ENCODE measurements around the gene MUC22.
"Not testable (repeated sequence)": the region's sequence is repeated elsewhere in the genome, so short reads cannot be mapped to it uniquely, and the experiment has no call there.

Gene MUC22

DNA sequence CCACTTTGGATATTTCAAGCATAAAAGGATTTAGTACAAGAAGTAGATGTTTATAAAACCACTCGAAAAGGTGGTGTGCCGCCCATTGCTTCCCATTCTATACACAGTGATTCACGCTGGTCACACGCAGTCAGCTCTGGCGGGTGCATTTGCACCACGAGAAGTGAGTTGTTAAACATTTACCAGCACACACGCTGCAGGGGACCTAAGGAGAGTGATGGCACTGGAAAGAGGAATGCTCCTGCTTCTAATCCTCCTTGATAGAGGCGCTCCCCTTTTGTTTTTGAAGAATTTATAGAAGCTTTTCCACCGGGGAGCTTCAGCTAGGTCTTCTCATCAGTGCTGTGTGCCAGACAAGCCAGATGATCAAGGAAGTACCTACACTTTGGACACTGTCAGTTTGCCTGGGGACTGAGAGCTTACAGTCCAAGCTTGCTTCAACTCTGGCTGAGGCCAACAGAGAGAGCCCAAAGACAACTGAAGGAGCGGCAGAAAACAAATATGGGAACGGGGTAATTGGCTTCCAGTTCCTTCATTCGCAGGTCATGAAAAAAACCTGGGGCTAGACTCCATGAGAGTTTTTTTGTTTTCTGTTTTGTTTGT lies 31.2 kb downstream of the MUC22 start:
- Histone ChIP-seq H3K4me3 (ENCODE audit: insufficient read length, low read depth) (no peak overlapping the region), H3K36me3 (ENCODE audit: insufficient read depth, insufficient read length, low read length) (no peaks in the 10 kb centered on the region), H3K27me3 (ENCODE audit: insufficient read depth, insufficient read length) (no peaks in the 10 kb centered on the region), H3K9ac (ENCODE audit: insufficient read length, low read depth) (no peak overlapping the region), H3K9me3 (ENCODE audit: insufficient read depth, low read length) (no peaks in the 10 kb centered on the region), H3K4me1 (ENCODE audit: insufficient read depth, insufficient read length) (peaks cover 7% of the 10 kb centered on the region)
- DNase-seq (ENCODE audit: low read depth, low spot score) = no peak
- TF ChIP-seq ZNF274 (IDR thresholded peaks at IDR 0.05; ENCODE audit: low read depth, low read length) (no peak), SUZ12 (IDR thresholded peaks at IDR 0.05; ENCODE audit: extremely low read depth, insufficient read depth, insufficient read length) (no peak), YY1 (IDR thresholded peaks at IDR 0.05; ENCODE audit: insufficient read depth, insufficient read length) (no peak)

DNA sequence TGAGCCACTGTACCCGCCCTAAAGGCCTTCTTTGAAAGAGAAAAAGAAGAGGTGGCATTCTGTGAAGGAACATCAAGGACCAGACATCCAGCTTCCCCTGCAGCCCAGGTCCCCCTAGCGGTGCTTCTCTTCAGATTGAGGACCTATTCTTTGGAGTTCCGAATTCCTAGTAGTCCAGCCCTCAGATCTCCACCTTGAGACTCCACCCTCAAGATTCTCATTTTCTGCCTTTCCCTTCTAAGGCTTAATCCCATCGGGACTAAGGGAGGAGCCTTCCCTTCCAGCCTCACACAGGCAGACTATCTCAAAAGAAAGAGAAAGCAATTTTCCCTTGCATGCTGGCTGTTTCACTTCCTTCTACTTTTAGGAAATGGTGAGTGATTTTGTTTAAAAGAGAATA lies 32.5 kb downstream of the MUC22 start:
- no peaks in the 10 kb centered on the region for H3K9me3 ChIP-seq (ENCODE audit: insufficient read depth, low read length)
- DNase-seq (ENCODE audit: low read depth, low spot score) = peak; percentile 25
- no peak overlapping the region for H3K4me3 ChIP-seq (ENCODE audit: insufficient read length, low read depth)
- no peak overlapping the region for H3K9ac ChIP-seq (ENCODE audit: insufficient read length, low read depth)
- TF ChIP-seq YY1 (IDR thresholded peaks at IDR 0.05; ENCODE audit: insufficient read depth, insufficient read length) = no peak
- TF ChIP-seq SUZ12 (IDR thresholded peaks at IDR 0.05; ENCODE audit: extremely low read depth, insufficient read depth, insufficient read length) = no peak
- TF ChIP-seq ZNF274 (IDR thresholded peaks at IDR 0.05; ENCODE audit: low read depth, low read length) = no peak
- H3K4me1 ChIP-seq (ENCODE audit: insufficient read depth, insufficient read length) = peaks cover 2% of the 10 kb centered on the region
- no peaks in the 10 kb centered on the region for H3K36me3 ChIP-seq (ENCODE audit: insufficient read depth, insufficient read length, low read length)
- no peaks in the 10 kb centered on the region for H3K27me3 ChIP-seq (ENCODE audit: insufficient read depth, insufficient read length)

- DNase-seq (ENCODE audit: low read depth, low spot score) = no peak
- H3K27me3 ChIP-seq (ENCODE audit: insufficient read depth, insufficient read length) = no peaks in the 10 kb centered on the region
- no peaks in the 10 kb centered on the region for H3K36me3 ChIP-seq (ENCODE audit: insufficient read depth, insufficient read length, low read length)
- no peaks in the 10 kb centered on the region for H3K9me3 ChIP-seq (ENCODE audit: insufficient read depth, low read length)
- no peak for TF ChIP-seq YY1 (IDR thresholded peaks at IDR 0.05; ENCODE audit: insufficient read depth, insufficient read length)
- no peak for TF ChIP-seq ZNF274 (IDR thresholded peaks at IDR 0.05; ENCODE audit: low read depth, low read length)
- TF ChIP-seq SUZ12 (IDR thresholded peaks at IDR 0.05; ENCODE audit: extremely low read depth, insufficient read depth, insufficient read length) = no peak
- no peaks in the 10 kb centered on the region for H3K4me1 ChIP-seq (ENCODE audit: insufficient read depth, insufficient read length)
- H3K9ac ChIP-seq (ENCODE audit: insufficient read length, low read depth) = no peak overlapping the region
- H3K4me3 ChIP-seq (ENCODE audit: insufficient read length, low read depth) = no peak overlapping the region
These were observed 37.8 kb downstream of the MUC22 start for GRCh38 chr6:31048099-31048498.

DNA sequence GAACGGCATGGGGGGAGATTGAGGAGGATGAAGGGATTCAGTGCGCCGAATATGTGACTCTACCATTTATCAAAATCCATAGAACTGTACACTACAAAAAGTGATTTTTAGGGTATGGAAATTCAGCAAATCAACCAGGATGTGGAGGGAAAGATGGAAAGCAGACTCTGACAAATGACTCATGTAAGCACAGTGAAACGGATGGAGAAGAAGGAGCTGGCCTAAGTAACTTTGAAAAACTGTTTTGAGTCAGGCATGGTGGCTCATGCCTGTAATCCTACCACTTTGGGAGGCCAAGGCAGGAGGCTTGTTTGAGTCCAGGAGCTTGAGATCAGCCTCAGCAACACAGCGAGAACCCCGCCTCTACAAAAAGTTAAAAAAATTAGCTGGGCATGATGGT lies 39.2 kb downstream of the MUC22 start:
- Histone ChIP-seq H3K4me3 (ENCODE audit: insufficient read length, low read depth) (no peak overlapping the region), H3K9me3 (ENCODE audit: insufficient read depth, low read length) (no peaks in the 10 kb centered on the region), H3K36me3 (ENCODE audit: insufficient read depth, insufficient read length, low read length) (no peaks in the 10 kb centered on the region), H3K9ac (ENCODE audit: insufficient read length, low read depth) (no peak overlapping the region), H3K27me3 (ENCODE audit: insufficient read depth, insufficient read length) (no peaks in the 10 kb centered on the region), H3K4me1 (ENCODE audit: insufficient read depth, insufficient read length) (no peaks in the 10 kb centered on the region)
- TF ChIP-seq ZNF274 (IDR thresholded peaks at IDR 0.05; ENCODE audit: low read depth, low read length) (no peak), YY1 (IDR thresholded peaks at IDR 0.05; ENCODE audit: insufficient read depth, insufficient read length) (no peak), SUZ12 (IDR thresholded peaks at IDR 0.05; ENCODE audit: extremely low read depth, insufficient read depth, insufficient read length) (no peak)
- DNase-seq (ENCODE audit: low read depth, low spot score) = no peak

GRCh38 chr6:31053187-31053586 lies 42.9 kb downstream of the MUC22 start:
- H3K4me3 ChIP-seq (ENCODE audit: insufficient read length, low read depth); H3K27me3 ChIP-seq (ENCODE audit: insufficient read depth, insufficient read length); H3K9ac ChIP-seq (ENCODE audit: insufficient read length, low read depth): not testable (repeated sequence)

DNA sequence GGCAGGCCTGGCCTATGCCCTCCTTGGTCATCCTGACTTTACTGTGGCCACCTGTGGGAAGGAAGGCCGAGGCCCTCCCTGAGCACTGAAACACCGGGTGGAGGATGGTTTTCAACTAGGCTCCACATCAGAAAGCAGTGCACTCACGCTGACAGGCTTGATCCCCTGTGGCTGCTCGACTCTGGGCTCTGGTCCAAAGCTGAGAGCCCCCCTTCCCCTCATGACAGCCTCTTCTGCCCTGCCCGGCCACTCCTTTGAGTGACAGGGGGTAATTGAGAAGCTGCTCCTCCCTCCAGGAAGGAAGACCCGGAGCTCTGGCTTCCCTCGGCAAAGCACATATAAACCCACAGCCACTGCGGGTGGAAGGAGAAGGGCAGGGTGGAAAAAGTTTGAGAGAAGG lies 43.6 kb downstream of the MUC22 start:
- Histone ChIP-seq H3K4me1 (ENCODE audit: insufficient read depth, insufficient read length) (no peaks in the 10 kb centered on the region), H3K27me3 (ENCODE audit: insufficient read depth, insufficient read length) (no peaks in the 10 kb centered on the region), H3K4me3 (ENCODE audit: insufficient read length, low read depth) (no peak overlapping the region), H3K9ac (ENCODE audit: insufficient read length, low read depth) (no peak overlapping the region), H3K36me3 (ENCODE audit: insufficient read depth, insufficient read length, low read length) (no peaks in the 10 kb centered on the region), H3K9me3 (ENCODE audit: insufficient read depth, low read length) (no peaks in the 10 kb centered on the region)
- no peak for DNase-seq (ENCODE audit: low read depth, low spot score)
- TF ChIP-seq SUZ12 (IDR thresholded peaks at IDR 0.05; ENCODE audit: extremely low read depth, insufficient read depth, insufficient read length) (no peak), YY1 (IDR thresholded peaks at IDR 0.05; ENCODE audit: insufficient read depth, insufficient read length) (no peak), ZNF274 (IDR thresholded peaks at IDR 0.05; ENCODE audit: low read depth, low read length) (no peak)

More at GRCh38 chr6:31053187-31053586, 42.9 kb downstream of the MUC22 start:
- DNase-seq (ENCODE audit: low read depth, low spot score); H3K4me1 ChIP-seq (ENCODE audit: insufficient read depth, insufficient read length); H3K36me3 ChIP-seq (ENCODE audit: insufficient read depth, insufficient read length, low read length); H3K9me3 ChIP-seq (ENCODE audit: insufficient read depth, low read length): not testable (repeated sequence)

DNA sequence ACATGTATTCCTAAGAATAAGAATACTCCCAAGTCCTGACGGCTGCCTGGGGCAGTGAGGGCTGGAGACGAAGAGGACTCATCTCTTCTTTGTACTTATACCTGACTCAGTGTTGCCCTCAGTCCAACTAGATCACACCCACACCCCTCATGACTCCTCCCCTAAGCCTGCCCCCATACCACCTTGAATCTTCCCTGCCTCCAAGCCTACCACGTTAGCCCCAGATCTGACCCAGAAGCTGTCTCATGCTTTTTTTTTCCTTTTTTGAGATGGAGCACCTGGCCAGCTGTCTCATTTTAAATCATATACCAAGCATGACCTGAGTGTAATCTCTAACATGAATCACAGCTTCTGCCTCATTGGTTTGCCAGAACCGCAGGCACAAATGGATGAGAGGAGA lies 45.2 kb downstream of the MUC22 start:
- Histone ChIP-seq H3K4me3 (ENCODE audit: insufficient read length, low read depth) (no peak overlapping the region), H3K36me3 (ENCODE audit: insufficient read depth, insufficient read length, low read length) (no peaks in the 10 kb centered on the region), H3K9ac (ENCODE audit: insufficient read length, low read depth) (no peak overlapping the region), H3K9me3 (ENCODE audit: insufficient read depth, low read length) (no peaks in the 10 kb centered on the region), H3K27me3 (ENCODE audit: insufficient read depth, insufficient read length) (no peaks in the 10 kb centered on the region), H3K4me1 (ENCODE audit: insufficient read depth, insufficient read length) (no peaks in the 10 kb centered on the region)
- TF ChIP-seq SUZ12 (IDR thresholded peaks at IDR 0.05; ENCODE audit: extremely low read depth, insufficient read depth, insufficient read length) (no peak), ZNF274 (IDR thresholded peaks at IDR 0.05; ENCODE audit: low read depth, low read length) (no peak)
- DNase-seq (ENCODE audit: low read depth, low spot score) = no peak
